ENCODE results near the gene HRC. TPM values are rescaled to one million over a fixed set of nuclear protein-coding genes. Genes with fewer than 3 reads are reported as not detected.
A peak's percentile ranks its signal among the peaks of the same experiment; 100 is the strongest.

The HRC gene
- total RNA-seq, 1 donor from 2014 or later, result 78.3 TPM

DNA sequence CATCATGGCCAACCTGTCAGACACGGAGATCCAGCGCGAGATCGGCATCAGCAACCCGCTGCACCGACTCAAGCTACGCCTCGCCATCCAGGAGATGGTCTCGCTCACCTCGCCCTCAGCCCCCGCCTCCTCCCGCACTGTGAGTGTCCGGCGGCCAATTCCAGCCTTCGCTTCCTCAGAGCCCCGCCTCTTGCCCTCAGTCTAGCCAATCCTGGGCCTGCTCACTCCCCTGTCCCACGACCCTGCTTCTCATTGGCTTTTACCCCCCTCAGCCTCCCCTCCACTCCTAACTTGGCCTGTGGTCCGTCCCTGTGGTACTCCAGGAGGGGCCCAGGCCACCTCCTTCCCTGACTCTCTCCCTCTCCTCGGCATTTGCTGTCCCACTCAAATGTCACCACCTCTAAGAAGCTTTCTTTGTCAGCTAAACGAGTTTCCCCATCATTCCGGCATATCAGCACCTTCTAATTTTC lies 12.3 kb downstream of the HRC start:
- Histone ChIP-seq H3K36me3 (ENCODE audit: control insufficient read depth in 3 of 3, insufficient read depth in 3 of 3, low read length in 3 of 3) (no peaks in the 10 kb centered on the region), H3K4me1 (ENCODE audit: control insufficient read depth in 3 of 3, insufficient read depth in 3 of 3, low read length in 3 of 3) (peaks cover 12 to 29% (median 23%) of the 10 kb centered on the region in 3 donors), H3K27me3 (ENCODE audit: control insufficient read depth in 3 of 3, insufficient read depth in 3 of 3, low read length in 3 of 3) (no peaks in the 10 kb centered on the region), H3K27ac (ENCODE audit: low read depth, low read length) (no peak overlapping the region), H3K4me3 (ENCODE audit: low read length in 3 of 3) (peak overlapping the region; percentile 76 to 94 (median 83)), H3K9me3 (ENCODE audit: control insufficient read depth in 3 of 3, low read length in 3 of 3) (no peaks in the 10 kb centered on the region), H3K9ac (ENCODE audit: low read depth in 1 of 3, low read length in 3 of 3) (peak overlapping the region; percentile 48 to 80 (median 66))

- no peaks in the 10 kb centered on the region for H3K9me3 ChIP-seq (ENCODE audit: control insufficient read depth in 3 of 3, low read length in 3 of 3)
- no peak overlapping the region for H3K27ac ChIP-seq (ENCODE audit: low read depth, low read length)
- H3K4me1 ChIP-seq (ENCODE audit: control insufficient read depth in 3 of 3, insufficient read depth in 3 of 3, low read length in 3 of 3), result peaks cover 15 to 40% (median 28%) of the 10 kb centered on the region in 3 donors
- no peak overlapping the region for H3K4me3 ChIP-seq (ENCODE audit: low read length in 3 of 3)
- H3K36me3 ChIP-seq (ENCODE audit: control insufficient read depth in 3 of 3, insufficient read depth in 3 of 3, low read length in 3 of 3), result no peaks in the 10 kb centered on the region
- no peaks in the 10 kb centered on the region for H3K27me3 ChIP-seq (ENCODE audit: control insufficient read depth in 3 of 3, insufficient read depth in 3 of 3, low read length in 3 of 3)
- H3K9ac ChIP-seq (ENCODE audit: low read depth in 1 of 3, low read length in 3 of 3), result no peak overlapping the region
Measured at GRCh38 chr19:49141352-49141751, 13.8 kb downstream of the HRC start.

DNA sequence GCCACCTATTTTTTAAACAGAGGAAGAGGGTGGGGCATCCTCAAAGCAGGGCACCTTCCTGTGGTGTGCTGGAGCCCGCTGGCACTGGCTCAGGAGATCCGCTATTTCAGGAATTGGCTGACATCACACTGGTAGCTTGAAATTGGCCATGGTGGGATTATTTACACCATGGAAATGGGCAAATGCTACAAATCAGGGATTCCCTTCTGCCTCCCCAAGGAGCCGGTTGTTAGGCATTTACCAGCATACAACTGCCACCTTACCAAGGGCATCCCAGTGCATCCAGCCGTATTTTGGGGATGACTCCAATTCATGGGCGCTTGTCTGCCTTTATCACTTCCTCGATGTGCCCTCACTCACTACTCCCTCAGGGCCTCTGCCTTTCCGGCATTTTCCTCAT lies 14.2 kb downstream of the HRC start:
- H3K27me3 ChIP-seq (ENCODE audit: control insufficient read depth in 3 of 3, insufficient read depth in 3 of 3, low read length in 3 of 3), result peaks cover 0 to 2% (median 0%) of the 10 kb centered on the region in 3 donors
- H3K9me3 ChIP-seq (ENCODE audit: control insufficient read depth in 3 of 3, low read length in 3 of 3), result no peaks in the 10 kb centered on the region
- no peak overlapping the region for H3K4me3 ChIP-seq (ENCODE audit: low read length in 3 of 3)
- H3K36me3 ChIP-seq (ENCODE audit: control insufficient read depth in 3 of 3, insufficient read depth in 3 of 3, low read length in 3 of 3), result no peaks in the 10 kb centered on the region
- H3K27ac ChIP-seq (ENCODE audit: low read depth, low read length), result no peak overlapping the region
- no peak overlapping the region for H3K9ac ChIP-seq (ENCODE audit: low read depth in 1 of 3, low read length in 3 of 3)
- H3K4me1 ChIP-seq (ENCODE audit: control insufficient read depth in 3 of 3, insufficient read depth in 3 of 3, low read length in 3 of 3), result peaks cover 11 to 38% (median 28%) of the 10 kb centered on the region in 3 donors

DNA sequence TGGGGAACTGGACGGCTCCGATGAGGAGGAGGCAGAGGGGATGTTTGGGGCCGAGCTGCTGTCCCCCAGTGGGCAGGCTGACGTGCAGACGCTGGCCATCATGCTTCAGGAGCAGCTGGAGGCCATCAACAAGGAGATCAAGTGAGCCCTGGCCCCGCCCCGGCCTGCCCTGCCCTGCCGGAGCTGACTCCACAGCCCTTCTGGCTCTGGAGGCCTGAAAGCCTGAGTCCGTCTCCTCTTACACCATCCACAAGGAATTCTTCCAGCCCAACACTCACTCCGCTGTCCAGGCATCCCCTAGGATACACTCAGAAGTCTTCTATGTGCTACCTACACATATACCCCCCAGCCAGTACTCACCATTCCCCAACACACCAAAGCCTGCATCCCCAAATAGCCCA lies 18.4 kb downstream of the HRC start:
- H3K27ac ChIP-seq (ENCODE audit: low read depth, low read length), result no peak overlapping the region

DNA sequence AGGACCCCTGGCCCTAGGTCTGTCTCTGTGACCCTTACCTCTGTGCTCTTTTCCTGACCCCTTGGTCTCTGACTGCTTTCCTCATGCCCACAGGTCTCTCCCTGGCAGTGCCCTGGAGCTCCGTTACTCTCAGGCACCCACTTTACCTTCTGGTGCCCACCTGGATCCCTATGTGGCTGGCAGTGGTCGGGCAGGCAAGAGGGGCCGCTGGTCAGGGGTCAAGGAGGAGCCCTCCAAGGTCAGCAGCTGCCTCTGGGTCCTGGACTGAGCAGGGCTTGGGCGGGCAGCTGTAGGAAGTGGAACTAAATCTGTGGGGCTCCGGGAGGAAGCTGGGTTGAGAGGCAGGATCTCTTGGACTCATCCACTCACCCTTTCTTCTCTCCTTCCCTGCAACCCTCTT lies 19.5 kb downstream of the HRC start:
- Histone ChIP-seq H3K27me3 (ENCODE audit: control insufficient read depth in 3 of 3, insufficient read depth in 3 of 3, low read length in 3 of 3) (peaks cover 5 to 14% (median 11%) of the 10 kb centered on the region in 3 donors), H3K4me1 (ENCODE audit: control insufficient read depth in 3 of 3, insufficient read depth in 3 of 3, low read length in 3 of 3) (peaks cover 17 to 40% (median 27%) of the 10 kb centered on the region in 3 donors), H3K36me3 (ENCODE audit: control insufficient read depth in 3 of 3, insufficient read depth in 3 of 3, low read length in 3 of 3) (no peaks in the 10 kb centered on the region), H3K4me3 (ENCODE audit: low read length in 3 of 3) (no peak overlapping the region), H3K9me3 (ENCODE audit: control insufficient read depth in 3 of 3, low read length in 3 of 3) (no peaks in the 10 kb centered on the region), H3K27ac (ENCODE audit: low read depth, low read length) (no peak overlapping the region), H3K9ac (ENCODE audit: low read depth in 1 of 3, low read length in 3 of 3) (no peak overlapping the region)

More for the DNA sequence above, 18.4 kb downstream of the HRC start:
- Histone ChIP-seq H3K4me3 (ENCODE audit: low read length in 3 of 3) (no peak overlapping the region), H3K4me1 (ENCODE audit: control insufficient read depth in 3 of 3, insufficient read depth in 3 of 3, low read length in 3 of 3) (peaks cover 17 to 39% (median 27%) of the 10 kb centered on the region in 3 donors), H3K36me3 (ENCODE audit: control insufficient read depth in 3 of 3, insufficient read depth in 3 of 3, low read length in 3 of 3) (no peaks in the 10 kb centered on the region), H3K9me3 (ENCODE audit: control insufficient read depth in 3 of 3, low read length in 3 of 3) (no peaks in the 10 kb centered on the region), H3K9ac (ENCODE audit: low read depth in 1 of 3, low read length in 3 of 3) (no peak overlapping the region), H3K27me3 (ENCODE audit: control insufficient read depth in 3 of 3, insufficient read depth in 3 of 3, low read length in 3 of 3) (peaks cover 5 to 14% (median 11%) of the 10 kb centered on the region in 3 donors)

- Histone ChIP-seq H3K27me3 (ENCODE audit: control insufficient read depth in 3 of 3, insufficient read depth in 3 of 3, low read length in 3 of 3) (peaks cover 5 to 18% (median 11%) of the 10 kb centered on the region in 3 donors), H3K9me3 (ENCODE audit: control insufficient read depth in 3 of 3, low read length in 3 of 3) (no peaks in the 10 kb centered on the region), H3K9ac (ENCODE audit: low read depth in 1 of 3, low read length in 3 of 3) (no peak overlapping the region), H3K36me3 (ENCODE audit: control insufficient read depth in 3 of 3, insufficient read depth in 3 of 3, low read length in 3 of 3) (no peaks in the 10 kb centered on the region), H3K4me1 (ENCODE audit: control insufficient read depth in 3 of 3, insufficient read depth in 3 of 3, low read length in 3 of 3) (peaks cover 24 to 59% (median 43%) of the 10 kb centered on the region in 3 donors), H3K27ac (ENCODE audit: low read depth, low read length) (no peak overlapping the region), H3K4me3 (ENCODE audit: low read length in 3 of 3) (peak overlapping the region; percentile 40 to 56 (median 52))
Measured at GRCh38 chr19:49133621-49134454, 21.4 kb downstream of the HRC start.

- Histone ChIP-seq H3K9ac (ENCODE audit: low read depth in 1 of 3, low read length in 3 of 3) (no peak overlapping the region), H3K4me1 (ENCODE audit: control insufficient read depth in 3 of 3, insufficient read depth in 3 of 3, low read length in 3 of 3) (peaks cover 28 to 61% (median 45%) of the 10 kb centered on the region in 3 donors), H3K36me3 (ENCODE audit: control insufficient read depth in 3 of 3, insufficient read depth in 3 of 3, low read length in 3 of 3) (no peaks in the 10 kb centered on the region), H3K27me3 (ENCODE audit: control insufficient read depth in 3 of 3, insufficient read depth in 3 of 3, low read length in 3 of 3) (peaks cover 5 to 18% (median 11%) of the 10 kb centered on the region in 3 donors), H3K27ac (ENCODE audit: low read depth, low read length) (no peak overlapping the region), H3K9me3 (ENCODE audit: control insufficient read depth in 3 of 3, low read length in 3 of 3) (no peaks in the 10 kb centered on the region), H3K4me3 (ENCODE audit: low read length in 3 of 3) (peak overlapping the region; percentile 40 to 56 (median 52))
Measured at GRCh38 chr19:49132974-49133609, 22.1 kb downstream of the HRC start.

GRCh38 chr19:49130325-49130724 lies 24.9 kb downstream of the HRC start:
- Histone ChIP-seq H3K27me3 (ENCODE audit: control insufficient read depth in 3 of 3, insufficient read depth in 3 of 3, low read length in 3 of 3) (peaks cover 5 to 18% (median 5%) of the 10 kb centered on the region in 3 donors), H3K4me1 (ENCODE audit: control insufficient read depth in 3 of 3, insufficient read depth in 3 of 3, low read length in 3 of 3) (peaks cover 28 to 46% (median 37%) of the 10 kb centered on the region in 3 donors), H3K9ac (ENCODE audit: low read depth in 1 of 3, low read length in 3 of 3) (peak overlapping the region in 1 of 3 donors; percentile 16), H3K27ac (ENCODE audit: low read depth, low read length) (no peak overlapping the region), H3K9me3 (ENCODE audit: control insufficient read depth in 3 of 3, low read length in 3 of 3) (no peaks in the 10 kb centered on the region), H3K4me3 (ENCODE audit: low read length in 3 of 3) (no peak overlapping the region), H3K36me3 (ENCODE audit: control insufficient read depth in 3 of 3, insufficient read depth in 3 of 3, low read length in 3 of 3) (no peaks in the 10 kb centered on the region)

GRCh38 chr19:49129238-49129583 lies 26.0 kb downstream of the HRC start:
- no peaks in the 10 kb centered on the region for H3K9me3 ChIP-seq (ENCODE audit: control insufficient read depth in 3 of 3, low read length in 3 of 3)
- H3K36me3 ChIP-seq (ENCODE audit: control insufficient read depth in 3 of 3, insufficient read depth in 3 of 3, low read length in 3 of 3), result no peaks in the 10 kb centered on the region
- H3K4me1 ChIP-seq (ENCODE audit: control insufficient read depth in 3 of 3, insufficient read depth in 3 of 3, low read length in 3 of 3), result peaks cover 26 to 41% (median 32%) of the 10 kb centered on the region in 3 donors
- peaks cover 0 to 12% (median 1%) of the 10 kb centered on the region in 3 donors for H3K27me3 ChIP-seq (ENCODE audit: control insufficient read depth in 3 of 3, insufficient read depth in 3 of 3, low read length in 3 of 3)
- no peak overlapping the region for H3K9ac ChIP-seq (ENCODE audit: low read depth in 1 of 3, low read length in 3 of 3)
- H3K27ac ChIP-seq (ENCODE audit: low read depth, low read length), result no peak overlapping the region
- H3K4me3 ChIP-seq (ENCODE audit: low read length in 3 of 3), result no peak overlapping the region
